ENCODE measurements around the gene KIF3A. TPM values are rescaled to one million over a fixed set of nuclear protein-coding genes. Genes with fewer than 3 reads are reported as not detected.

Gene KIF3A
- total and polyA plus RNA-seq, 12 donors = 4.1 to 42.0 (median 10.6) TPM

GRCh38 chr5:132684491-132684890 is 52.9 kb downstream of the KIF3A start:
- 79 to 90% (median 86%) methylated on average over 6 of the region's 6 CpGs for WGBS, 4 donors
- Histone ChIP-seq H3K9me3 (replicated peaks in 1 of 3) (no peaks in the 10 kb centered on the region), H3K4me1 (replicated peaks in 1 of 2) (no peaks in the 10 kb centered on the region), H3K27me3 (no peaks in the 10 kb centered on the region), H3K27ac (no peak overlapping the region), H3K36me3 (replicated peaks in 1 of 2) (no peaks in the 10 kb centered on the region), H3K4me3 (no peak overlapping the region)
- TF ChIP-seq CTCF (IDR thresholded peaks at IDR 0.05) (no peak), POLR2A (IDR thresholded peaks at IDR 0.05) (no peak)
- intact Hi-C loops (cut with DNase I) = no loop called here
- no peak for DNase-seq

GRCh38 chr5:132681983-132682382 is 55.4 kb downstream of the KIF3A start:
- TF ChIP-seq POLR2A (IDR thresholded peaks at IDR 0.05) (no peak), CTCF (IDR thresholded peaks at IDR 0.05) (no peak)
- Histone ChIP-seq H3K4me1 (replicated peaks in 1 of 2) (peaks cover 0 to 3% of the 10 kb centered on the region in 2 donors), H3K27ac (no peak overlapping the region), H3K27me3 (no peaks in the 10 kb centered on the region), H3K4me3 (no peak overlapping the region), H3K9me3 (replicated peaks in 1 of 3) (no peaks in the 10 kb centered on the region), H3K36me3 (replicated peaks in 1 of 2) (no peaks in the 10 kb centered on the region)
- peak in 1 of 7 donors; percentile 10 for DNase-seq
- WGBS, 4 donors = 87 to 100% (median 95%) methylated on average over 3 to 4 of the region's 4 CpGs
- intact Hi-C loops (cut with DNase I) = no loop called here

- H3K9me3 ChIP-seq (replicated peaks in 1 of 3) = no peaks in the 10 kb centered on the region
- DNase-seq = no peak
- no peaks in the 10 kb centered on the region for H3K27me3 ChIP-seq
- WGBS, 4 donors = 86 to 93% (median 89%) methylated on average over 2 of the region's 2 CpGs
- H3K4me3 ChIP-seq = no peak overlapping the region
- no peak overlapping the region for H3K27ac ChIP-seq
- no peak for TF ChIP-seq POLR2A (IDR thresholded peaks at IDR 0.05)
- TF ChIP-seq CTCF (IDR thresholded peaks at IDR 0.05) = no peak
- H3K36me3 ChIP-seq (replicated peaks in 1 of 2) = no peaks in the 10 kb centered on the region
- intact Hi-C loops (cut with DNase I) = no loop called here
- peaks cover 0 to 6% of the 10 kb centered on the region in 2 donors for H3K4me1 ChIP-seq (replicated peaks in 1 of 2)
These were observed 55.9 kb downstream of the KIF3A start for GRCh38 chr5:132681476-132681831.

GRCh38 chr5:132680780-132681475 is 56.4 kb downstream of the KIF3A start:
- peak in 1 of 7 donors; percentile 24 for DNase-seq
- intact Hi-C loops (cut with DNase I) = no loop called here

More at GRCh38 chr5:132680780-132681475, 56.4 kb downstream of the KIF3A start:
- no peak for TF ChIP-seq CTCF (IDR thresholded peaks at IDR 0.05)
- TF ChIP-seq POLR2A (IDR thresholded peaks at IDR 0.05) = no peak
- H3K4me1 ChIP-seq (replicated peaks in 1 of 2) = peaks cover 0 to 6% of the 10 kb centered on the region in 2 donors
- no peak overlapping the region for H3K27ac ChIP-seq
- no peaks in the 10 kb centered on the region for H3K9me3 ChIP-seq (replicated peaks in 1 of 3)
- 91 to 95% (median 93%) methylated on average over 8 of the region's 8 CpGs for WGBS, 4 donors
- no peaks in the 10 kb centered on the region for H3K27me3 ChIP-seq
- H3K36me3 ChIP-seq (replicated peaks in 1 of 2) = no peaks in the 10 kb centered on the region
- H3K4me3 ChIP-seq = no peak overlapping the region
